HG03378 (cell line): ENCODE data around the gene FLYWCH1.
"Not testable (repeated sequence)": the region's sequence is repeated elsewhere in the genome, so short reads cannot be mapped to it uniquely, and the experiment has no call there.

Experiments used
- ATAC-seq: cut with Tn5 transposase; IDR thresholded peaks from one replicate; pipeline ENCODE4 v1.9.1; 2021; ENCODE audit warnings: mild to moderate bottlenecking, moderate library complexity; ENCODE audit not compliant: unreplicated experiment

The FLYWCH1 gene

DNA sequence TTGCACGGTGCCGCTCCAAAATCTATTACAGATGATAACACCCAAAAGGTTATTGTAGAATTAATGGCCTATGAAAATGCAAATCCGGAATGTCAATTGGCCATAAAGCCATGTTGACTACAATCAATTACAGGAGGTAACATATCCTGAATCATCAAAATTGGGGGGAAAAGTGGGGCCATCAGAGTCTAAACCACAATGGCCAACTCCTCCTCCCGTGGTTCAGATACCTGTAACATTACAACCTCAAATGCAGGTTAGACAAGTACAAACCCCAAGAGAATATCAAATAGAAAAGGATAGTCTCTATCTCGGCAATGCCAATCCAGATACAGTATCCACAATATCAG, 14.9 kb downstream of the FLYWCH1 start:
- ATAC-seq = no peak

DNA sequence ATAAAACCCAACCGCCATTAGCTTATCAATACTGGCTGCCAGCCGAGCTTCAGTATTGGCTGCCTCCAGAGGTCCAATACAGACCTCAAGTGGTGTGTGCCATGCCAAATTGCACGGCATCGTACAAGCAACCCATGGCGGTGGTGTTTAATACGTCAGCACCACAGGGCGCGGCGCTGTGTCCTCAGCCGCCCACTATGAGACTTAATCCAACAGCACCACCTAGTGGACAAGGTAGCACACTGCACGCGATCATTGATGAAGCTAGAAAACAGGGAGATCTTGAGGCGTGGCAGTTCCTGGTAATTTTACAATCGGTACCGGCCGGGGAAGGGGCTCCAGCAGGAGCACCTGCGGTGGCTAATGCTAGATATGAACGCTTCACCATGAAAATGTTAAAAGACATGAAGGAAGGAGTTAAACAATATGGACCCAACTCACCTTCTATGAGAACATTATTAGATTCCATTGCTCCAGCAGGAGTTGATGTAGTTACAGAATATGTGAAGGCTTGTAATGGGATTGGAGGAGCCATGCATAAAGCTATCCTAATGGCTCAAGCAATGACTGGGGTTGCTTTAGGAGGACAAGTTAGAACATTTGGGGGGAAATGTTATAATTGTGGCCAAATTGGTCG, 15.4 kb downstream of the FLYWCH1 start:
- ATAC-seq = no peak

GRCh38 chr16:2928151-2928550, 16.4 kb downstream of the FLYWCH1 start:
- not testable (repeated sequence) for ATAC-seq

DNA sequence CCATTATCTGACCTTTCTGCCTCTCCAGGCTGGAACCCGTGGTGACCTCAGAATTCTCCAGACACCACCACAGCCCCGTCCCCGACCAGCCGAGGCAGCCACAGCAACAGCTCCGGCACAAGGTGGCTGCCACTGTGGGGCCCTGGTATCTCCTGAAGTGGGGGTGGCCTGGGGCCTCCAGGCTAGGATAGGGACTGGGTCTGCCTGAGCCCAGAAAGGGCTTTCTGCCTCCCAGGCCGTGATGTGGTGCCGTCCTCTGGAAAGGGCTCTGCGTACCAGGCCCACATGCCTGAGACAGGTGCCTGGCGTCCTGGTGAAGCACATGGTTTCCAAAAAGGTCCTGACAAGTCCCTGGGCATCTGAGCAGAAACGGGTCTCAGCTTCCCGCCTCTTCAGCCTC, 17.1 kb downstream of the FLYWCH1 start:
- no peak for ATAC-seq

DNA sequence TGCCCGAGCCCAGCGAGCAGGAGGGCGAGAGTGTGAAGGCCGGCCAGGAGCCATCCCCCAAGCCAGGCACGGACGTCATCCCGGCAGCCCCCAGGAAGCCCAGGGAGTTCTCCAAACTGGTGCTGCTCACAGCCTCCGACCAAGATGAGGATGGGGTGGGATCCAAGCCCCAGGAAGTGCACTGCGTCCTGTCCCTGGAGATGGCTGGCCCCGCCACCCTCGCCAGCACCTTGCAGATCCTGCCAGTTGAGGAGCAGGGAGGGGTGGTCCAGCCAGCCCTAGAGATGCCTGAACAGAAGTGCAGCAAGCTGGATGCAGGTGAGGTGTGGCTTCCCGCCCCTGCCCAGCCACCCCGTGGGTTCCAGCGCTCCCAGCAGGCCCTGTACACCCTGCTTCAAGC, 18.0 kb downstream of the FLYWCH1 start:
- no peak for ATAC-seq

- no peak for ATAC-seq
Measured at GRCh38 chr16:2930236-2930635, 18.5 kb downstream of the FLYWCH1 start.

DNA sequence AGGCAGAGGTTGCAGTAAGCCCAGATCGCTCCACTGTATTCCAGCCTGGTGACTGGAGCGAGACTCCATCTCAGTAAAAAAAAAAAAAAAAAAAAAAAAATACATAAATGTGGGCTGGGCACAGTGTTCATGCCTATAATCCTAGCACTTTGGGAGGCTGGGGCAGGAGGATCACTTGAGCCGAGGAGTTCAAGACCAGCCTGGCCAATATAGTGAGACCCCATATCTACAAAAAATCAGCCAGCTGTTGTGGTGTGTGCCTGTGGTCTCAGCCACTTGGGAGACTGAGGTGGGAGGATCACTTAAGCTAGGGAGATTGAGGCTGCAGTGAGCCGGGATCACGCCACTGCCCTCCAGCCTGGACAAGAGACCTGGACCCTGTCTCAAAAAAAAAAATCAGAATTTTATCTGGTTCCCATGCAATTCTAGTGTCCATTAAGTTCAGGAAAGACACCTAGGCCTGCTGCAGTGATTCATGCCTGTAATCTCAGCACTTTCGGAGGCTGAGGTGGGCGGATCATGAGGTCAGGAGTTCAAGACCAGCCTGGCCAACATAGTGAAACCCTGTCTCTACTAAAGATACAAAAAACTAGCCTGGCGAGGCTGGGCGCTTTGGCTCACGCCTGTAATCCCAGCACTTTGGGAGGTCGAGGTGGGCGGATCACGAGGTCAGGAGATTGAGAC, 19.6 kb downstream of the FLYWCH1 start:
- ATAC-seq = not testable (repeated sequence)

GRCh38 chr16:2933136-2933535, 21.4 kb downstream of the FLYWCH1 start:
- no peak for ATAC-seq

DNA sequence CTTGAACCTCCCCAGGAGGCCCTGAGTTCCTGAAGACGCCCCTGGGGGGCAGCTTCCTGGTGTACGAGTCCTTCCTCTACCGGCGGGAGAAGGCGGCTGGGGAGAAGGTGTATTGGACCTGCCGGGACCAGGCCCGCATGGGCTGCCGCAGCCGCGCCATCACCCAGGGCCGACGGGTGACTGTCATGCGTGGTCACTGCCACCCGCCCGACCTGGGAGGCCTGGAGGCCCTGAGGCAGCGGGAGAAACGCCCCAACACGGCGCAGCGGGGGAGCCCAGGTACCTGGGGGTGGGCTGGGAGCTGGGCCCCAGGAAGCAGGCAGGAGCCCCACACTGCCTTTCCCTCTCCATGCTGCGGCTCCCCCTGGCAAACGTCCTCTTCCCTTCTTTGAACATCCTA, 22.0 kb downstream of the FLYWCH1 start:
- no peak for ATAC-seq

- ATAC-seq = no peak
Measured at GRCh38 chr16:2934450-2934849, 22.7 kb downstream of the FLYWCH1 start.

- no peak for ATAC-seq
Measured at GRCh38 chr16:2936436-2937011, 24.8 kb downstream of the FLYWCH1 start.

DNA sequence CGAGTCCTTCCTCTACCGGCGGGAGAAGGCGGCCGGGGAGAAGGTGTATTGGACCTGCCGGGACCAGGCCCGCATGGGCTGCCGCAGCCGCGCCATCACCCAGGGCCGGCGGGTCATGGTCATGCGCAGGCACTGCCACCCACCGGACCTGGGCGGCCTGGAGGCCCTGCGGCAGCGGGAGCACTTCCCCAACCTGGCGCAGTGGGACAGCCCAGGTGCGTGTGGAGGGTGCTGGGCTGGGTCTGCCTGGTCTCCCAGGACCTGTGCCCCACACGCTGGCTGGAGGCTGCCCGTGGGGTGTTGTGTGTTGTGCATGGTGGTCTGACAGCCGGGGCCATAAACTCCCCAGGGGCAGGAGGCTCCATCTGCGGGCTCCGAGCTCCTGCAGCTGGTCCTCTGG, 25.4 kb downstream of the FLYWCH1 start:
- ATAC-seq = no peak

- no peak for ATAC-seq
Measured at GRCh38 chr16:2938206-2938605, 26.5 kb downstream of the FLYWCH1 start.

- no peak for ATAC-seq
Measured at GRCh38 chr16:2939968-2940367, 28.2 kb downstream of the FLYWCH1 start.

DNA sequence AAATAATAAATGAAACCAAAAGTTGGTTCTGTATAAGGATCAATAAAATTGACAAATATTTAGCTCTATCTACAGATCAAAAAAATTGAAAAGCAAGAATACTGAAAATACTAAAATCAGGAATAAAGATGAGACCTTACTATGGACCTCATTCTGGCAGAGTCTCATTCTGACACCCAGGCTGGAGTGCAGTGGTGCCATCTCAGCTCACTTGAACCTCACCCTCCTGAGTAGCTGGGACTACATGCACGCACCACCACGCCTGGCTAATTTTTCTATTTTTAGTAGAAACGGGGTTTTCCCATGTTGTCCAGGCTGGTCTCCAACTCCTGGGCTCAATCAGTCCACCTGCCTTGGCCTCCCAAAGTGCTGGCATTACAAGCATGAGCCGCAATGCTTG, 30.3 kb downstream of the FLYWCH1 start:
- ATAC-seq = no peak

DNA sequence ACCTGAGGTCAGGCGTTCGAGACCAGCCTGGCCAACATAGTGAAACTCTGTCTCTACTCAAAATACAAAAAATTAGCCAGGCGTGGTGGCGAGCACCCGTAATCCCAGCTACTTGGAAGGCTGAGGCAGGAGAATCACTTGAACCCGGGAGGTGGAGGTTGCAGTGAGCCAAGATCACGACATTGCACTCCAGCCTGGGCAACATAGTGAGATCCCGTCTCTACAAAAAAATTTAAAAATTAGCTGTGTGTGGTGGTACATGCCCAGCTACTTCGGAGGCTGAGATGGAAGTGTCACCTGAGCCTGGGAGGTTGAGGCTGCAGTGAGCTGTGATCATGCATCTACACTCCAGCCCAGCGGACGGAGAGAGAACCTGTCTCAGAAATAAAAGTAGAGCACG, 32.0 kb downstream of the FLYWCH1 start:
- ATAC-seq = not testable (repeated sequence)

GRCh38 chr16:2946649-2947048, 34.9 kb downstream of the FLYWCH1 start:
- ATAC-seq = no peak

GRCh38 chr16:2948807-2949704, 37.3 kb downstream of the FLYWCH1 start:
- no peak for ATAC-seq

DNA sequence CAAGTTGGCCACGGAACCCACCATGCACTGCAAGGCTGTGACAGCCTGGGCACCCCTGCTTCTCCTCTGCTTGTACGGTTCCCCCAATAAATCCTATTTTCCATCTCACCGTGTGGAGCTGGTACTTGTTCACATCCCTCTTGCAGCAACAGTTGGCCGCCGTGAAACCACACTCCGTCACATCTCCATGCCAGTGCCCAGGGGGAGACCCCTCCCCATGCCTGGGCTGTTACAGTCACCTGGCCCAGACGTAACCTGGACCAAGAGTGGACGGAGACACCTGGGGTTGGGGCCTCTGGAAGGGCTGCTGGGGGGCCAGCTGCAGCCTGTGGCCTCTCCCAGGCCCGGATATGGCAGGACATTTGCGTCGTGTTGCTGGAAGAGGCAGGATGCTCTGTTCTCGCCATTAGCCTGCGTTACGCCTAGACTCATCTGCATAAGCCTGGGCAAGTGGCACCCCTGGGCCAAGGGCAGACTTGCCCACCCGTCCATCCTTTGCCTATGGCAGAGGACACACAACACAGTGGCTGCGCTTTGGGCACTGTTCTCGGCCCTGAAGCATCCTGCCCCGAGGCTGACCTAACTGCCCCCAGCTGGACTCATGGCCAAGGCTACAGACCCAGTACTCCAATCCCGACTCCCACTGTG, 38.1 kb downstream of the FLYWCH1 start:
- ATAC-seq = no peak

- no peak for ATAC-seq
Measured at GRCh38 chr16:2950353-2950724, 38.6 kb downstream of the FLYWCH1 start.

- no peak for ATAC-seq
Measured at GRCh38 chr16:2950773-2951172, 39.0 kb downstream of the FLYWCH1 start.
